Ovary (tissue), 3 donors: ENCODE measurements around the gene GNB2.

Experiments used
- EP300 ChIP-seq: sonication (generic); formaldehyde crosslinking; IDR thresholded peaks from one replicate; pipeline ENCODE4 v1.6.1; 2017; ENCODE audit warnings: antibody characterized with exemption
- POLR2A ChIP-seq: fragments of 450-650 bp; IDR thresholded peaks from one replicate; pipeline ENCODE4 v1.6.1; 2017; ENCODE audit warnings: antibody characterized with exemption, mild to moderate bottlenecking, moderate library complexity
- TF ChIP-seq, protein P1 (sequence below), 3 donors: fragments of 450-650 bp in 2 of 3; fragments of 200-600 bp in 1 of 3; IDR thresholded peaks; one replicate each; pipeline versions ENCODE4 v1.5.1 to v1.8.0; 2016 to 2022; ENCODE audit warnings: antibody characterized with exemption in 3 of 3, mild to moderate bottlenecking in 1 of 3
- donor health status: DM: no; HTN: no; CAD: no.

DNA sequence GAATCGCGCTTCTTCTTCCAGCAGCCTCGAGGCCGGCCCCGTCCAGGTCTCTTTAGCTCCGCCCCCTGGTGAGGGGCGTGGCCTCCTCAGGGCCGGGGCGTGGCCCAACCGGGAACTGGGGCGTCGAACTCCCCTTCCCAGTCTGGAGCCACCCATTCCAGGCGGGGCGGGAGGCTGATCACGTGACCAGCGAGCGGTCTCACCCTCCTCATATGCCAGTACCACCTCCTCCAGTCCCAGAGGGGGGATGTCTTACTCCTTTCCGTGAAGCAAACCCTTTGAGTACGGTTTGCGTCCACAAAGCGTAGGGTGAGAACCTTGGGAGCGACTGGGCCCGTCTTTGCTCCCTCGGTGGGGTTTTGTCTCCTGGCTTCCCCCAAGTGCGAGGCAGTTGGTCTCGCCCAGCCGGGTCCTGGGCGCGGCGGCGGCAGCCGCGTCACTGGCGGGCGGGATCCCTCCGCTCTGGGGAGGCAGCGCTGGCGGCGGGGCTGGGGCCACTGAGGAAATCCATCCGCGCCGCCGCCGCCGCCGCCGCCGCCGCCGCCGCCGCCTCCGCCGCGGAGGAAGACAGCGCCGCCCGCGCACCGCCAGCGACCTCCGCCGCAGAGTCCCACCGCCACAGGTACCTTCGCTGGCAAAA, at the start of gene GNB2:
- TF ChIP-seq, protein P1, sequence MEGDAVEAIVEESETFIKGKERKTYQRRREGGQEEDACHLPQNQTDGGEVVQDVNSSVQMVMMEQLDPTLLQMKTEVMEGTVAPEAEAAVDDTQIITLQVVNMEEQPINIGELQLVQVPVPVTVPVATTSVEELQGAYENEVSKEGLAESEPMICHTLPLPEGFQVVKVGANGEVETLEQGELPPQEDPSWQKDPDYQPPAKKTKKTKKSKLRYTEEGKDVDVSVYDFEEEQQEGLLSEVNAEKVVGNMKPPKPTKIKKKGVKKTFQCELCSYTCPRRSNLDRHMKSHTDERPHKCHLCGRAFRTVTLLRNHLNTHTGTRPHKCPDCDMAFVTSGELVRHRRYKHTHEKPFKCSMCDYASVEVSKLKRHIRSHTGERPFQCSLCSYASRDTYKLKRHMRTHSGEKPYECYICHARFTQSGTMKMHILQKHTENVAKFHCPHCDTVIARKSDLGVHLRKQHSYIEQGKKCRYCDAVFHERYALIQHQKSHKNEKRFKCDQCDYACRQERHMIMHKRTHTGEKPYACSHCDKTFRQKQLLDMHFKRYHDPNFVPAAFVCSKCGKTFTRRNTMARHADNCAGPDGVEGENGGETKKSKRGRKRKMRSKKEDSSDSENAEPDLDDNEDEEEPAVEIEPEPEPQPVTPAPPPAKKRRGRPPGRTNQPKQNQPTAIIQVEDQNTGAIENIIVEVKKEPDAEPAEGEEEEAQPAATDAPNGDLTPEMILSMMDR (IDR thresholded peaks at IDR 0.05), result peak in 1 of 3 donors; percentile 33
- TF ChIP-seq EP300 (peak; percentile 65), POLR2A (peak; percentile 91)
